A549 treated with AZD9567 at 1 μM for 4 hours (cell line): Measurements from ENCODE around the gene PAX3. TPM values are rescaled to one million over a fixed set of nuclear protein-coding genes. Genes with fewer than 3 reads are reported as not detected.

ENCODE experiments used
- total RNA-seq: library from RNA; stranded (reverse); fragments of 200-300 nt; extraction: Qiagen RNA extraction; gene quantifications from 5 replicates; pipeline ENCODE4 v1.2.3, GENCODE V29; 2022; ENCODE audit not compliant: insufficient read depth

The PAX3 gene
- total RNA-seq, result not detected in 5 replicates

GRCh38 chr2:222298311-222299150 is at the start of gene PAX3:
PAX3 (minus strand) TSS chr2:222298998; CDS start chr2:222298615, 383 bp downstream.

Other genes with a start within 250 kb of the PAX3 start
- gene SGPP2, start 125.5 kb upstream of the PAX3 start, total RNA-seq, result 0.31 to 0.62 TPM (median 0.41 TPM) in 4 of 5 replicates, not detected in the other